OCI-LY7 (cell line): ENCODE data around the gene PHACTR1. TPM values are rescaled to one million over a fixed set of nuclear protein-coding genes. Genes with fewer than 3 reads are reported as not detected.
"Not testable (repeated sequence)": the region's sequence is repeated elsewhere in the genome, so short reads cannot be mapped to it uniquely, and the experiment has no call there.

ENCODE experiments used
- BruUV-seq: library from RNA; stranded (reverse); fragments of 400-500 nt; replicated peaks from 2 replicates; lab custom pipeline; 2021; lab: Mats Ljungman, UMichigan
- CTCF ChIA-PET: fragments of 300-600 bp; sonication (Branson Sonifier 250); formaldehyde crosslinking; loops from one replicate; lab custom pipeline; 2022; ENCODE audit warnings: antibody characterized with exemption; ENCODE audit not compliant: unreplicated experiment; lab: Charles Lee
- POLR2A ChIA-PET: fragments of 300-600 bp; sonication (Branson Sonifier 250); formaldehyde crosslinking; loops from one replicate; lab custom pipeline; 2022; ENCODE audit warnings: antibody characterized with exemption; lab: Charles Lee
- DNase-seq: peaks from one replicate; pipeline ENCODE4 v3.0.0-alpha.2; 2015; ENCODE audit warnings: low spot score
- H2AFZ ChIP-seq: fragments of 200-600 bp; sonication (generic), shearing (Covaris generic); 2 replicates; pipeline ENCODE4 v1.6.1; 2014; ENCODE audit warnings: mild to moderate bottlenecking, antibody characterized with exemption, low read length, moderate library complexity
- H3K27ac ChIP-seq: fragments of 200-600 bp; sonication (generic); 2 replicates; pipeline ENCODE4 v1.5.1; 2014; ENCODE audit warnings: mixed run types, low read depth, mild to moderate bottlenecking, moderate library complexity, low read length, inconsistent platforms; ENCODE audit not compliant: poor library complexity, severe bottlenecking
- H3K36me3 ChIP-seq: fragments of 200-600 bp; sonication (generic); 2 replicates; pipeline ENCODE4 v1.6.1; 2014; ENCODE audit warnings: mild to moderate bottlenecking, antibody characterized with exemption, low read length, moderate library complexity, mixed read lengths; ENCODE audit not compliant: insufficient read depth
- H3K4me1 ChIP-seq: fragments of 200-600 bp; sonication (generic); 2 replicates; pipeline ENCODE4 v1.5.1; 2014; ENCODE audit warnings: mild to moderate bottlenecking, low read length; ENCODE audit not compliant: insufficient read depth, poor library complexity, severe bottlenecking
- H3K4me2 ChIP-seq: fragments of 200-600 bp; sonication (generic); 2 replicates; pipeline ENCODE4 v1.6.1; 2014; ENCODE audit warnings: mild to moderate bottlenecking, low read length
- H3K4me3 ChIP-seq: fragments of 200-600 bp; sonication (generic); 2 replicates; pipeline ENCODE4 v1.5.1; 2014; ENCODE audit warnings: mild to moderate bottlenecking, low read depth, low read length; ENCODE audit not compliant: poor library complexity, severe bottlenecking
- H3K79me2 ChIP-seq: fragments of 200-600 bp; sonication (generic); 2 replicates; pipeline ENCODE4 v1.6.1; 2016; ENCODE audit warnings: low read depth, mild to moderate bottlenecking, low read length, moderate library complexity, mixed read lengths; ENCODE audit not compliant: insufficient read depth
- H3K9me2 ChIP-seq: fragments of 200-600 bp; sonication (generic); 2 replicates; pipeline ENCODE4 v1.6.1; 2016; ENCODE audit warnings: mild to moderate bottlenecking, low read length, mixed read lengths; ENCODE audit not compliant: insufficient read depth
- H3K9me3 ChIP-seq: fragments of 200-600 bp; sonication (generic); 2 replicates; pipeline ENCODE4 v1.6.1; 2014; ENCODE audit warnings: mild to moderate bottlenecking, mixed run types, low read length, mixed read lengths
- H4K20me1 ChIP-seq: fragments of 200-600 bp; sonication (generic); 2 replicates; pipeline ENCODE4 v1.6.1; 2014; ENCODE audit warnings: mild to moderate bottlenecking, antibody characterized with exemption, low read length, moderate library complexity, mixed read lengths; ENCODE audit not compliant: insufficient read depth
- CTCF ChIP-seq: fragments of 200-600 bp; sonication (generic); conservative IDR thresholded peaks from 2 replicates; pipeline ENCODE4 v1.5.1; 2014; ENCODE audit warnings: mild to moderate bottlenecking, antibody characterized with exemption, low read length, moderate library complexity, mixed read lengths
- EZH2phosphoT487 ChIP-seq: fragments of 200-600 bp; sonication (generic); IDR thresholded peaks from 2 replicates; pipeline ENCODE4 v1.6.1; 2018; ENCODE audit warnings: low read depth, borderline replicate concordance, mild to moderate bottlenecking, mixed run types, antibody characterized with exemption, low read length, moderate library complexity, mixed read lengths
- intact Hi-C: fragments of 100-400 bp; cut with micrococcal nuclease; formaldehyde crosslinking; loops from one replicate; pipeline ENCODE4 v1.10.0; 2022; ENCODE audit not compliant: unreplicated experiment
- total RNA-seq, 2 experiments: library from RNA; depleted of rRNA in 1 of 2; stranded (reverse); fragments of >200 nt in 1 of 2; shearing (Covaris generic) in 1 of 2; gene quantifications; 2 replicates each; pipeline ENCODE4 v1.2.3, GENCODE V29; 2014 to 2022

Gene PHACTR1
- total RNA-seq, 2 experiments from 2014 or later: 25.1 to 46.6 TPM

GRCh38 chr6:13242590-13242989 is 526.0 kb downstream of the PHACTR1 start:
- no peaks in the 10 kb centered on the region for H3K9me3 ChIP-seq
- no peak overlapping the region for H3K4me3 ChIP-seq
- intact Hi-C loops: no loop called here
- no peaks in the 10 kb centered on the region for H3K9me2 ChIP-seq
- no TSS peak for BruUV-seq
- H3K36me3 ChIP-seq: no peaks in the 10 kb centered on the region
- DNase-seq: no peak
- ChIA-PET POLR2A (interaction anchor here (0.9 kb wide), 1 partner anchor 10 kb away, joined by 3 read pairs; no protein-coding TSS in a partner anchor), CTCF (no interaction called here)
- H3K4me2 ChIP-seq: no peak overlapping the region
- TF ChIP-seq EZH2phosphoT487: no peak
- TF ChIP-seq CTCF: no peak
- H2AFZ ChIP-seq: no peak overlapping the region
- no peaks in the 10 kb centered on the region for H3K4me1 ChIP-seq
- H3K27ac ChIP-seq: no peak overlapping the region
- no peaks in the 10 kb centered on the region for H3K79me2 ChIP-seq
- H4K20me1 ChIP-seq: no peaks in the 10 kb centered on the region

- H4K20me1 ChIP-seq: no peaks in the 10 kb centered on the region
- intact Hi-C loops: no loop called here
- no peaks in the 10 kb centered on the region for H3K9me3 ChIP-seq
- no peaks in the 10 kb centered on the region for H3K79me2 ChIP-seq
- H2AFZ ChIP-seq: no peak overlapping the region
- H3K4me2 ChIP-seq: no peak overlapping the region
- CTCF ChIA-PET: no interaction called here
- DNase-seq: no peak
- H3K4me3 ChIP-seq: no peak overlapping the region
- TF ChIP-seq EZH2phosphoT487 (no peak), CTCF (no peak)
- no peak overlapping the region for H3K27ac ChIP-seq
- POLR2A ChIA-PET: interaction anchor here (0.7 to 0.9 kb wide), 2 partner anchors 10 to 132 kb away, joined by 3 to 6 read pairs; no protein-coding TSS in a partner anchor
- H3K36me3 ChIP-seq: no peaks in the 10 kb centered on the region
- H3K4me1 ChIP-seq: no peaks in the 10 kb centered on the region
- no peaks in the 10 kb centered on the region for H3K9me2 ChIP-seq
- BruUV-seq: no TSS peak
Observed at GRCh38 chr6:13243033-13243432, 526.5 kb downstream of the PHACTR1 start.

- POLR2A ChIA-PET: interaction anchor here (0.7 kb wide), 1 partner anchor 132 kb away, joined by 6 read pairs; no protein-coding TSS in a partner anchor
- H3K4me3 ChIP-seq, BruUV-seq: not testable (repeated sequence)
Observed at GRCh38 chr6:13243745-13244144, 527.2 kb downstream of the PHACTR1 start.

More at GRCh38 chr6:13243745-13244144, 527.2 kb downstream of the PHACTR1 start:
- H3K27ac ChIP-seq, DNase-seq, H3K36me3 ChIP-seq, CTCF ChIA-PET, H3K9me2 ChIP-seq, H3K4me2 ChIP-seq, H3K9me3 ChIP-seq, H3K4me1 ChIP-seq, H3K79me2 ChIP-seq, H4K20me1 ChIP-seq, intact Hi-C loops, H2AFZ ChIP-seq: not testable (repeated sequence)
